Tibial artery (tissue), 4 donors: Measurements from ENCODE around the gene APOA1.

Experiments
- DNase-seq, 2 donors: peaks; one replicate each; pipeline ENCODE4 v3.0.0-alpha.2; 2019
- H3K27ac ChIP-seq, 2 donors: fragments of 200-600 bp; sonication (generic) in 1 of 2; 1 replicate in 1 of 2; 2 replicates in 1 of 2; pipeline ENCODE4 v1.5.1; 2018 to 2019; ENCODE audit warnings: mild to moderate bottlenecking in 1 of 2
- H3K27me3 ChIP-seq, 2 donors: fragments of 200-600 bp; sonication (generic) in 1 of 2; one replicate each; pipeline versions ENCODE4 v1.5.1 to v1.6.0; 2016 to 2019
- H3K36me3 ChIP-seq, 3 donors: fragments of 200-600 bp; sonication (generic) in 2 of 3; one replicate each; pipeline ENCODE4 v1.5.1; 2016 to 2019; ENCODE audit warnings: mild to moderate bottlenecking in 2 of 3
- H3K4me1 ChIP-seq, 4 donors: fragments of 200-600 bp; sonication (generic) in 2 of 4; 1 replicate in 3 of 4; 2 replicates in 1 of 4; pipeline ENCODE4 v1.5.1; 2016 to 2019
- H3K4me3 ChIP-seq, 2 donors: fragments of 200-600 bp; sonication (generic) in 1 of 2; 1 replicate in 1 of 2; 2 replicates in 1 of 2; pipeline ENCODE4 v1.5.1; 2018 to 2019; ENCODE audit warnings: mild to moderate bottlenecking in 2 of 2
- H3K9me3 ChIP-seq, 3 donors: fragments of 200-600 bp; sonication (generic) in 1 of 3; one replicate each; pipeline ENCODE4 v1.5.1; 2016 to 2019
- CTCF ChIP-seq, 2 experiments: fragments of 200-600 bp in 1 of 2; fragments of 450-650 bp in 1 of 2; IDR thresholded peaks; one replicate each; pipeline ENCODE4 v1.5.1; 2017 to 2019; ENCODE audit warnings: antibody characterized with exemption in 2 of 2, mild to moderate bottlenecking in 1 of 2, moderate library complexity in 1 of 2
- intact Hi-C: fragments of 100-400 bp; cut with DNase I; formaldehyde crosslinking; loops from one replicate; pipeline ENCODE4 v1.15.0; 2023; ENCODE audit warnings: low total_unique reads

The APOA1 gene

DNA sequence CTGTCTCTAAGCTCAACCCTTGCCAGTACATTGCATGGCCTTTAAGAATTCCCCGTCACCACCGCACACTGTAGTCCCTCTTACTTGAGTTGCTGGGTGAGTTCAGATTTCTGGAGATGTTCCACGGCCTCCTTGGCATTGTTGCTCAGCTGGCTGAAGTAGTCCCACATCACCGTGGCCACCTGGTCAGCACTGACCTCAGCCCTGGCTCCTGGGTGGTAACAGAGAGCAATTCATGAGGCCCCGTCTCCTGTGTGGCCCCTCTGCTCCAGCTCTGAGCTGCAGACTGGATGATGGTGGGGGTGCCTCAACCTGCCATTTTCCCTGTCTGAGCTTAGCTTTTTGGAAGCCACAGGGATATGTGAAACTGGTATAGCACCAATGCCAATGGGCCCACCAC lies 14.8 kb downstream of the APOA1 start:
- no peak overlapping the region for H3K27ac ChIP-seq
- no peak for TF ChIP-seq CTCF (IDR thresholded peaks at IDR 0.05)
- H3K4me3 ChIP-seq: no peak overlapping the region
- peak in 1 of 2 donors; percentile 9 for DNase-seq
- H3K27me3 ChIP-seq: no peaks in the 10 kb centered on the region
- H3K4me1 ChIP-seq: no peaks in the 10 kb centered on the region
- H3K36me3 ChIP-seq: no peaks in the 10 kb centered on the region
- H3K9me3 ChIP-seq: no peaks in the 10 kb centered on the region
- intact Hi-C loops: no loop called here

DNA sequence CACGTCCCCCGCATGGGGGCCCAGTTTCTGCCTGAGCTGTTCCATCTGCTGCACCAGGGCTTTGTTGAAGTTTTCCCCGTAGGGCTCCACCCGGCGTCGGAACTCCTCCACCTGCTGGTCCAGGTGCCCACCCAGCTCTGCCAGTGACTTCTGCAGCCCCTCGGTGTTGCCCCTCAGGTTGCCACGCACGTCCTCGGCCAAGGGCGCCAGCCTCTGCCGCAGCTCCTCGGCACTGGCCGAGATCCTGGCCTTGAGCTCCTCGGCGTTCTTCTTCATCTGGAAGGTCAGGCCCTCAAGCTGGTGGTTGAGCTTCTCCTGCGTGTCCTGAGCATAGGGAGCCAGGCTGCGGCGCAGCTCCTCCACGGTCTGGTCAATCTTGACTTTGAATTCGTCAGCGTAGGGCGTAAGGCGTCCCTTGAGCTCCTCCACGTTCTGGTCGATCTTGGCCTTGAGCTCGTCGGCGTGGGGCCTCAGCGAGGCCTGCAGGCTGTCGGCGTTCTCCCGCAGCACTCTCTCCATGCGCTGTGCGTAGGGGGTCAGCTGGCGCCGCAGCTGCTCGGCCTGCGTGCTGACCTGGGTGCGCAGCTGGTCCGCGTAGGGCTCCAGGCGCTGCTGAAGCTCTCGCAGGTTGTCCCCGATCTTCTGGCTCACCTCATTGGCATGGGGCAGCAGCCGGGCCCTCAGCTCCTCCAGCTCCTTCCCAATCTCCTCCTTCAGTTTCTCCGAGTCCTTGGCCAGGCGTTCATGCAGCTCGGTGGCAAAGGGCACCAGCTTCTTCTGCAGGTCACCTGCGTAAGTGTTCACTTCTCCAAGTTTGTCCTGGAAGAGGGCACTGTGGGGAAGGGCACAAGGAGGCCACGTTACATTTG lies 16.1 kb downstream of the APOA1 start:
- no peaks in the 10 kb centered on the region for H3K27me3 ChIP-seq
- intact Hi-C loops: no loop called here
- peak in 1 of 2 donors; percentile 3 for DNase-seq

DNA sequence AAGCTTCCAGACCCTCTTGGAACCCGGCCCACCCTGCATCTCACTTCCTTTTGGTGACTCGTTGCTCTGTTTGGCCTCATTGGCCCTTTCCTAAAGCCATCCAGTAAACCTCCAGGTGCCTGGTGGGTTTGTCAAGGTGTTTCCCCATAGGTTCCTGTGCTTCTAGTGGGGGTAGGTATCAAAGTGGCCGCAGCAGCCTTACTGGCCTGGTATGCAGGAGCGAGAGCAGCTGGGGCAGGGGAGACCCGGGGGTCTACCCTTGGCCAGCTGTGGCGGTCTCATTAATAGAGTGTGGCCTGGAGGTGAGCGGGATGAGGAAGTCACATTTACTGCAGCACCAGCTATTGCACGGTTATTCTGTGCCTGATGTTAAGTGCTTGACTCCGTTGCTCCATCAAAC lies 18.4 kb downstream of the APOA1 start:
- peaks cover 0 to 3% (median 0%) of the 10 kb centered on the region in 4 donors for H3K4me1 ChIP-seq
- no peak for TF ChIP-seq CTCF (IDR thresholded peaks at IDR 0.05)
- H3K27ac ChIP-seq: no peak overlapping the region
- intact Hi-C loops: no loop called here
- H3K27me3 ChIP-seq: no peaks in the 10 kb centered on the region
- H3K9me3 ChIP-seq: no peaks in the 10 kb centered on the region
- DNase-seq: peak in 1 of 2 donors; percentile 16
- H3K4me3 ChIP-seq: no peak overlapping the region
- no peaks in the 10 kb centered on the region for H3K36me3 ChIP-seq

More for the DNA sequence above, 16.1 kb downstream of the APOA1 start:
- no peak for TF ChIP-seq CTCF (IDR thresholded peaks at IDR 0.05)
- no peaks in the 10 kb centered on the region for H3K4me1 ChIP-seq
- H3K36me3 ChIP-seq: no peaks in the 10 kb centered on the region
- no peaks in the 10 kb centered on the region for H3K9me3 ChIP-seq
- no peak overlapping the region for H3K4me3 ChIP-seq
- H3K27ac ChIP-seq: no peak overlapping the region

DNA sequence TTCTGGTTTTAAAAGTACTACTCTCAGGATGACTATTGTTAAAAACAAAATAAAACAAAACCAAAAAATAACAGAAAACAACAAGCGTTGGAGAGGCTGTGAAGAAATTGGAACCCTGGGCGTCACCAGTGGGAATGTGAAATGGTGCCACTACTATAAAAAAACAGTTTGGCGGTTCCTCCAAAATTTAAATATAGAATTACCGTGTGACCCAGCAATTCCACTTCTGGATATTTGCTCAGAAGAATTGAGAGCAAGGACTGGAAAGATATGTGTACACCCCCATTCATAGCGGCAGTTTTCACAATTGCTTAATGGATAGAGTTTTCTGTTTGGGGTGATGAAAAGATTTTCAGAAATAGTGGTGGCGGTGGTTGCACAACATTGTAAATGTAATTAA lies 22.9 kb downstream of the APOA1 start:
- intact Hi-C loops: no loop called here

GRCh38 chr11:116813781-116814471 lies 23.5 kb downstream of the APOA1 start:
- Histone ChIP-seq H3K9me3 (no peaks in the 10 kb centered on the region), H3K4me1 (peaks cover 0 to 3% (median 0%) of the 10 kb centered on the region in 4 donors), H3K36me3 (no peaks in the 10 kb centered on the region), H3K27ac (no peak overlapping the region), H3K4me3 (no peak overlapping the region), H3K27me3 (no peaks in the 10 kb centered on the region)
- no peak for TF ChIP-seq CTCF (IDR thresholded peaks at IDR 0.05)
- intact Hi-C loops: no loop called here
- DNase-seq: no peak

More for the DNA sequence above, 22.9 kb downstream of the APOA1 start:
- no peak for DNase-seq
- no peak overlapping the region for H3K4me3 ChIP-seq
- no peaks in the 10 kb centered on the region for H3K36me3 ChIP-seq
- H3K27me3 ChIP-seq: no peaks in the 10 kb centered on the region
- H3K4me1 ChIP-seq: peaks cover 0 to 3% (median 0%) of the 10 kb centered on the region in 4 donors
- H3K27ac ChIP-seq: no peak overlapping the region
- no peaks in the 10 kb centered on the region for H3K9me3 ChIP-seq
- no peak for TF ChIP-seq CTCF (IDR thresholded peaks at IDR 0.05)
